UCSD-AML1 (cell line): ENCODE data around the gene SLC39A11.
"Not testable (repeated sequence)": the region's sequence is repeated elsewhere in the genome, so short reads cannot be mapped to it uniquely, and the experiment has no call there.

Experiments
- DNase-seq: peaks from one replicate; lab custom pipeline; 2025; ENCODE audit not compliant: unreplicated experiment; lab: John Stamatoyannopoulos, UW

SLC39A11 gene

DNA sequence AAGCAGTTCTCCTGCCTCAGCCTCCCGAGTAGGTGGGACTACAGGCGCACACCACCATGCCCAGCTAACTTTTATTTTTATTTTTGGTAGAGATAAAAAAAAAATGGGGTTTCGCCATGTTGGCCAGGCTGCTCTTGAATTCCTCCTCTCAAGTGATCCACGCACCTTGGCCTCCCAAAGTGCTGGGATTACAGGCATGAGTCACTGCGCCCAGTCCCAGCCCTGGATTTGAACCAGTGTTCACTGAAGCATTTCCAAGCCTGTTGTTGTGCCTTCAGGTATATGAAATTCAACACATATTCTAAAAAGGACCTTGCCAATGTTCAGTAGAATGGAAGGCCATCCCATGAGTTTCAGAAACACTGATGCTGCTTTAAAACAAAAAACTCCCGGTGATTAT is 165.3 kb downstream of the SLC39A11 start:
- no peak for DNase-seq

DNA sequence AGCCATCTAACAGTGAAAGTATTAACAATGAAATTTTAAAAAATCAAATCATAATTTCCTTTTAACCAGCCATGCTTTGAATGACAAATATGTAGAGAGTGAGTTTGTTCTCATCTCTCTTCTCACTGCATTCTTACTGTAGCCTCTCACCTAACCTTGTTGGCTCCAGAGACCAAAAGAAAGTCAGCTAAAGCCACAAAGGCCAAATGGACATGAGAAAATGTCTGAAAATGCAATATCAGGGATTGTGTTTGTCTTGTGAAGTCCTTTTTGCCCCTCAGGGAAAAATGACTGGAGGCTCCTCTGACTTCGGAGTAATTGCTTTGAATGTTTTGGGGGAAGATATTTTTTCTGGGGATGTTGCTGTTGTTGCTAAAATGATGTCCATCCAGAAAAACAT is 166.3 kb downstream of the SLC39A11 start:
- no peak for DNase-seq

GRCh38 chr17:72924196-72924595 is 168.3 kb downstream of the SLC39A11 start:
- DNase-seq, result no peak

DNA sequence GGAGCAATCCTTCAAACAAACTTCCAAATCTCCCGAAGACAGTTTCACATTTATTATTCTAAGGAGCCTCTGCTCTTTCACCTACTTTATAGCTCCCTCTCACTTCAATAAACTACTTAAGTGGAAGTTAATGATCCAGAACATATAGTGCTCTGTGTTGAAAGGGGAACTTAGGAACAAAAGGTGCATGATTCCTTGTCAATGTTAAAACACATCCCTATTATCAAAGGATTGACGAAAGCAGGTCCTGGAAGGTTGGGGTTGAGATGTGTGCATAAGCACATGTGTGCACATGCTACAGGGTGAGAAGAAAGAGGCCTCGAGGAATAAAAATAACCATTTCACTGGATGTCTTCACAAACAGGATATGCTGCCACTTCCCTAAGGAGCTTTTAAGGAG is 170.3 kb downstream of the SLC39A11 start:
- no peak for DNase-seq

- no peak for DNase-seq
Measured at GRCh38 chr17:72921347-72922054, 171.0 kb downstream of the SLC39A11 start.

DNA sequence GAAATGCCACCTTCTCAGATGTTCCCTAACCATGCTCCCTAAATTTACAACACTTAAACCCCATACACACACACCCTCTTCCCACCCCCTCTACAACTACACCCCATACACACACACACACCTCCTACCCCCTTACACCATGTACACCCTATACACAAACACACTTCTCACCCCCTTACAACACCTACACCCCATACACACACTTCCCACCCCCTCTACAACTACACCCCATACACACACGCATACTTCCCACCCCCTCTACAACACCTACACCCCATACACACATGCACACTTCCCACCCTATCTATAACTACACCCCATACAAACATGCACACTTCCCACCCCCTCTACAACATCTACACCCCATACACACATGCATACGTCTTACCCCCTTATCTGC is 172.0 kb downstream of the SLC39A11 start:
- no peak for DNase-seq

GRCh38 chr17:72916991-72917390 is 175.5 kb downstream of the SLC39A11 start:
- DNase-seq, result no peak

- DNase-seq, result no peak
Measured at GRCh38 chr17:72915625-72916081, 176.8 kb downstream of the SLC39A11 start.

- no peak for DNase-seq
Measured at GRCh38 chr17:72913142-72913682, 179.3 kb downstream of the SLC39A11 start.

DNA sequence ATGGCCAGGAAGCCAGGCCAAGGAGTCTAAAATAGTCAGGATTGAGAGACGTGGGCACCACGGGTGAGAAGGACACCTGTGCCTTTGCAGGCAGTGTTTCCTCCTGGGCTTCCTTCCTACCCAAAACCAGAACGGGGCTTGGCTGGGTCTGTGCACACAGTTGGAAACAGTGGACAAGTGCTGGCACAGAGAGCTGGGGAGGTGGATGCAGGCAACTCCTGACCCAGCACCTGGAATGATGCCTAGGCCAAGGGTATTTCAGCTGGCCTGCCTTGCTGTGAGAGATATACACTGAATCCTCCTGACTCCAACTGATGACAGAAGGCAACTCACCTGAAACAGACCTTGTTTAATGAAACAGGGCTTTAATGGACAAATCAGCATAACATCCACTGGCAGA is 186.2 kb downstream of the SLC39A11 start:
- no peak for DNase-seq

GRCh38 chr17:72903522-72903921 is 189.0 kb downstream of the SLC39A11 start:
- no peak for DNase-seq

- DNase-seq, result no peak
Measured at GRCh38 chr17:72901657-72902056, 190.8 kb downstream of the SLC39A11 start.

DNA sequence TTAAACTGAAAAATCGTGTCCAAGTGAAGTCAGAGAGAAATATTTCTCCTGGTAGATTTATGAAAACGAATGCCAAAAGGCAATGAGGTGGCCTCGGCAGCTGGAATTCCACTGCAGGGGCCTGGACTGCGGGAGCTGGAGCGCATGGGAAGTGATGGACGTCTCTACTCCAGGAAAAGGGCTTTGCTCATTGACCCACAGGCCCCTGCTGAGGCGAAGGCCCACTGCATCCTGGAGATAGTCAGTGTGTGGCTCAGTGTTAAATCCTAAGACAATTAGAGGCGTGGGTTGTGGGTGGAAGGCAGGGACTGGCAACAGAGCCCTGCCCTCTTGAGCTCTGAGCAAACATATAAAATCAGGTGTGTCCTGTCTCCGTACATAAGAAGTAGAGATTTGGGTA is 191.4 kb downstream of the SLC39A11 start:
- DNase-seq, result no peak

DNA sequence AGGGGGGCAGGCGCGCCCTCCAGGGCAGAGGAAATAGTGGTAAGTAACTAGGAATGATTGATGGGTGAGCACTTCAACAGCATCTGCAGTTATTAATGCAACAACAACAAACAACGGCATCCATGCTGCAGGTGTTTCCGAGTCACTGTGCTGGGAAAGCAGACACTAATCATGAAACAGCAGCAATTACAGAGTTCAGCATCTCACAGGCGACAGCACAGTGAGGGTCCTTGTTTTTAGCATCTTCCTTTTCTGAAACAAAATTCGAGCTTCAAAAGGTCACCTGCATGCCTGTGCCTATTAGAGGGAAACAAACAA is 191.9 kb downstream of the SLC39A11 start:
- DNase-seq, result no peak

GRCh38 chr17:72898725-72899124 is 193.8 kb downstream of the SLC39A11 start:
- no peak for DNase-seq

DNA sequence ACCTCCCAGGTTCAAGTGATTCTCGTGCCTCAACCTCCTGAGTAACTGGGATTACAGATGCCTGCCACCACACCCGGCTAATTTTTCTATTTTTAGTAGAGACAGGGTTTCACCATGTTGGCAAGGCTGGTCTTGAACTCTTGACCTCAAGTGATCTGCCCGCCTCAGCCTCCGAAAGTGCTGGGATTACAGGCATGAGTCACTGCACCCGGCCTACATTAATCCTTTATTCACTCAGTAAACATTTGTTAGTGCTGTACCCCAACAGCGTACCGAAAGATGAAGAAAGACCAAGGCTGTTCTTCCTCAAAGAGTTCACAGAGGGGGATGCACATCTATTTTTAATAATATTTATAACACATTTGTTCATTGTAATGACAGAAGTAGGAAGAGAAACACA is 196.2 kb downstream of the SLC39A11 start:
- not testable (repeated sequence) for DNase-seq

- DNase-seq, result no peak
Measured at GRCh38 chr17:72891627-72892026, 200.9 kb downstream of the SLC39A11 start.

DNA sequence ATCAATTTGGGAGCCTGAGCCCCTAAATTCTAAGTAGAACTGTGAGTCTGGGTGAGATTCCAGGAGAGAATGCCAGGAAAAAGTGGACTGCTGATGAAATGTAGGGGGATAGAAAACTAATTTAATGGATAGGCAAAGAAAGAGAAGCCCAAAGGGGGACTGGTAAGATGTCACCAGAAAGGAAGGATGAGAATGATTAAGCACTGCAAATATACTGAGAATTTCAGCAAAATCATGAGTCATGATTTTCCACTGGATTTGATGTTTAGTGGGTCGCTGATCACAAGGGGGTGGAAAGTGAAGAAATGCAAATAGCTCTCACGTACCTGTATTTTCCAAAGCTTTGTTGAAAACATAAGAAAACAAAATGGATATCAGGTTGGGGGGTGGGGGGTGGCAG is 201.8 kb downstream of the SLC39A11 start:
- DNase-seq, result no peak

GRCh38 chr17:72887917-72888316 is 204.6 kb downstream of the SLC39A11 start:
- no peak for DNase-seq

GRCh38 chr17:72887322-72887721 is 205.2 kb downstream of the SLC39A11 start:
- DNase-seq, result no peak

GRCh38 chr17:72886622-72887021 is 205.9 kb downstream of the SLC39A11 start:
- no peak for DNase-seq

GRCh38 chr17:72884066-72884465 is 208.4 kb downstream of the SLC39A11 start:
- DNase-seq, result no peak

DNA sequence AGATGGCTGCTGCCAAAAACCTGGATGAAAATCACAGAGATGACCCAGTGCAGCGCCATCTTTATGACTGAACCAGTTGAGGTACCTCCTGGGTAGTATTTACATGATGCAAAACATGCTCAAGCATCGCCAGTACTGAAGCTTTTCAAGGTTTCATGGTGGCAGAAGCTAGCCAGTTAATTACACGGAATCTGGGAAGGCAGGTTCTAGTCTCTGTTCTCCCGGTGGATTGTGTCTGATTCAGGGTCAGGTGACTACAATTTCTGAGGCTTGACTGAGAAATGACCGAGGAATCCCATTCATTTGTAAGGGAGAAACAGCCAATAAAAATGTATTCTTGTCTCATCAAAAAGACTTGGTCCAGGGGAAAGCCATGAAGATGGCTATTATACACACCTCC is 209.1 kb downstream of the SLC39A11 start:
- no peak for DNase-seq
